ENCODE data around the gene ZBTB42. TPM values are rescaled to one million over a fixed set of nuclear protein-coding genes. Genes with fewer than 3 reads are reported as not detected.

ZBTB42 gene
- total RNA-seq, 1 experiment from 2014 or later: 6.4 TPM

- no peaks in the 10 kb centered on the region for H3K36me3 Mint-ChIP-seq
- POLR2A ChIA-PET: no interaction called here
Measured at GRCh38 chr14:104799244-104800014, 1.5 kb upstream of the ZBTB42 start.

DNA sequence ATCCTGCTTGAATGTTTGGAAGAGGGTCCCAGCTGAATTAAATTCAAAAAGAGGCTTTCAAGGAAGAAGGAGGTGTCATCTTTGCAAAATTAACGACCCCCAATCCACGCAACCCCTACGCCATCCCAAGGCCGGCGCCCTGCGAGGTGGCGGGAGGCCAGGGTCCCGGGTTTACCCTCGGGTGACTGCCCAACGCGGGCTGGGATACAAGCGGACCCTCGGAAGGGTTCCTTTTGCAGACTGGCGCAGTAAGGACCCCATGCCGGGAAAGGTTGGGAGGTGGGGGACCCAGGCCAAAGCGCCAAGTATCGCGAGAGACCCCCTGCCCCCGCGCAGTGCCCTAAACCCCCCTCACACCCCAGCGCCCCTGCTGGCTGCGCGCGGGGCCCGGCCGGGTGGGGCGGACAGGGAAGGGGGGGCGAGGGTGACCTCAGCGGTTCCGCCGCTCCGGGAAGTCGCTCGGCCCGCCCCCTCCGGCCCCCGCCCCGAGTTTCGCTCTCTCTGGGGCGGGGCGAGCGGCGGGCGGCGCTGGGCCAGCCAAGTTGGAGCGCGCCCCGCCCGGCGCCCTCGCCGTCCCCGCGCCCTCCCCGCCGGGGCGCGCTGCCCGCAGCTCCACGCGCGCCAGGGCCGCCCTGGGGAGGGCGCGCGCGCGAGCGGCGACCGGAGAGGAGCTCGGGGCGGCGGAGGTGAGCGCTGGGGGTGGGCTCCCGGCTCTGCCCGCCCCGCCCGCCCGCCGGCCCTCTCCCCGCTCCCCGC is 708 bp upstream of the ZBTB42 start:
- Mint-ChIP-seq H3K27me3 (ENCODE audit: low read depth) (peaks cover 65% of the 10 kb centered on the region), H3K4me3 (peak overlapping the region; percentile 88), H3K9me3 (no peaks in the 10 kb centered on the region), H3K4me1 (peaks cover 32% of the 10 kb centered on the region), H3K36me3 (no peaks in the 10 kb centered on the region), H3K27ac (peak overlapping the region; percentile 93)
- TF ChIP-seq ZNF423 (CRISPR knock-in tag; IDR thresholded peaks at IDR 0.05) (peak; percentile 48; the same call in 1 of the 2 replicates), NR1H2 (CRISPR knock-in tag; IDR thresholded peaks at IDR 0.05) (no peak), TCF7 (CRISPR knock-in tag; IDR thresholded peaks at IDR 0.05; ENCODE audit: low read depth) (no peak), ZNF317 (CRISPR knock-in tag; IDR thresholded peaks at IDR 0.05; ENCODE audit: borderline replicate concordance, low read depth) (no peak), NFE2L1 (CRISPR knock-in tag; IDR thresholded peaks at IDR 0.05) (no peak)
- ChIA-PET POLR2A (interaction anchor here (1.1 kb wide), 1 partner anchor 47 kb away, joined by 4 read pairs; the partner anchor contains the start of gene SIVA1), CTCF (interaction anchor here (0.8 to 3.0 kb wide), 9 partner anchors 21 to 246 kb away, joined by 3 to 18 read pairs (median 5); partner anchors contain the start of gene CEP170B)
- ATAC-seq (peak; percentile 21), DNase-seq (ENCODE audit: low spot score) (peak; percentile 70)

More at GRCh38 chr14:104799244-104800014, 1.5 kb upstream of the ZBTB42 start:
- peaks cover 34% of the 10 kb centered on the region for H3K4me1 Mint-ChIP-seq
- TF ChIP-seq HMGXB4 (CRISPR knock-in tag; IDR thresholded peaks at IDR 0.05) (0 out of 2 replicates have a peak, but pooled peaks have one; percentile 17), JUN (CRISPR knock-in tag; IDR thresholded peaks at IDR 0.05) (no peak), USF1 (CRISPR knock-in tag; IDR thresholded peaks at IDR 0.05) (no peak)
- TF ChIP-seq, protein P1, sequence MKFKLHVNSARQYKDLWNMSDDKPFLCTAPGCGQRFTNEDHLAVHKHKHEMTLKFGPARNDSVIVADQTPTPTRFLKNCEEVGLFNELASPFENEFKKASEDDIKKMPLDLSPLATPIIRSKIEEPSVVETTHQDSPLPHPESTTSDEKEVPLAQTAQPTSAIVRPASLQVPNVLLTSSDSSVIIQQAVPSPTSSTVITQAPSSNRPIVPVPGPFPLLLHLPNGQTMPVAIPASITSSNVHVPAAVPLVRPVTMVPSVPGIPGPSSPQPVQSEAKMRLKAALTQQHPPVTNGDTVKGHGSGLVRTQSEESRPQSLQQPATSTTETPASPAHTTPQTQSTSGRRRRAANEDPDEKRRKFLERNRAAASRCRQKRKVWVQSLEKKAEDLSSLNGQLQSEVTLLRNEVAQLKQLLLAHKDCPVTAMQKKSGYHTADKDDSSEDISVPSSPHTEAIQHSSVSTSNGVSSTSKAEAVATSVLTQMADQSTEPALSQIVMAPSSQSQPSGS (CRISPR knock-in tag; IDR thresholded peaks at IDR 0.05; ENCODE audit: borderline replicate concordance, low read depth): no peak
- TF ChIP-seq, protein P2, sequence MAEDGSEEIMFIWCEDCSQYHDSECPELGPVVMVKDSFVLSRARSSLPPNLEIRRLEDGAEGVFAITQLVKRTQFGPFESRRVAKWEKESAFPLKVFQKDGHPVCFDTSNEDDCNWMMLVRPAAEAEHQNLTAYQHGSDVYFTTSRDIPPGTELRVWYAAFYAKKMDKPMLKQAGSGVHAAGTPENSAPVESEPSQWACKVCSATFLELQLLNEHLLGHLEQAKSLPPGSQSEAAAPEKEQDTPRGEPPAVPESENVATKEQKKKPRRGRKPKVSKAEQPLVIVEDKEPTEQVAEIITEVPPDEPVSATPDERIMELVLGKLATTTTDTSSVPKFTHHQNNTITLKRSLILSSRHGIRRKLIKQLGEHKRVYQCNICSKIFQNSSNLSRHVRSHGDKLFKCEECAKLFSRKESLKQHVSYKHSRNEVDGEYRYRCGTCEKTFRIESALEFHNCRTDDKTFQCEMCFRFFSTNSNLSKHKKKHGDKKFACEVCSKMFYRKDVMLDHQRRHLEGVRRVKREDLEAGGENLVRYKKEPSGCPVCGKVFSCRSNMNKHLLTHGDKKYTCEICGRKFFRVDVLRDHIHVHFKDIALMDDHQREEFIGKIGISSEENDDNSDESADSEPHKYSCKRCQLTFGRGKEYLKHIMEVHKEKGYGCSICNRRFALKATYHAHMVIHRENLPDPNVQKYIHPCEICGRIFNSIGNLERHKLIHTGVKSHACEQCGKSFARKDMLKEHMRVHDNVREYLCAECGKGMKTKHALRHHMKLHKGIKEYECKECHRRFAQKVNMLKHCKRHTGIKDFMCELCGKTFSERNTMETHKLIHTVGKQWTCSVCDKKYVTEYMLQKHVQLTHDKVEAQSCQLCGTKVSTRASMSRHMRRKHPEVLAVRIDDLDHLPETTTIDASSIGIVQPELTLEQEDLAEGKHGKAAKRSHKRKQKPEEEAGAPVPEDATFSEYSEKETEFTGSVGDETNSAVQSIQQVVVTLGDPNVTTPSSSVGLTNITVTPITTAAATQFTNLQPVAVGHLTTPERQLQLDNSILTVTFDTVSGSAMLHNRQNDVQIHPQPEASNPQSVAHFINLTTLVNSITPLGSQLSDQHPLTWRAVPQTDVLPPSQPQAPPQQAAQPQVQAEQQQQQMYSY (CRISPR knock-in tag; IDR thresholded peaks at IDR 0.05): peak; percentile 19; the same call in 1 of the 2 replicates
- H3K27ac Mint-ChIP-seq: peak overlapping the region; percentile 93
- H3K27me3 Mint-ChIP-seq (ENCODE audit: low read depth): peaks cover 65% of the 10 kb centered on the region
- DNase-seq (ENCODE audit: low spot score) (peak; percentile 66), ATAC-seq (peak; percentile 50)
- CTCF ChIA-PET: interaction anchor here (1.2 to 6.2 kb wide), 3 partner anchors 26 to 31 kb away, joined by 5 to 67 read pairs (median 15); no protein-coding TSS in a partner anchor
- no peaks in the 10 kb centered on the region for H3K9me3 Mint-ChIP-seq
- H3K4me3 Mint-ChIP-seq: peak overlapping the region; percentile 88

All from WTC11 (cell line).